Measurements from ENCODE around the gene LTBP3.
A peak's percentile ranks its signal among the peaks of the same experiment; 100 is the strongest.

LTBP3 gene

GRCh38 chr11:65493367-65494176 lies 64.6 kb downstream of the LTBP3 start:
- Mint-ChIP-seq H3K27me3 (ENCODE audit: low read depth, poor library complexity) (peaks cover 6% of the 10 kb centered on the region), H3K9me3 (no peaks in the 10 kb centered on the region), H3K4me1 (peaks cover 81% of the 10 kb centered on the region), H3K27ac (peak overlapping the region; percentile 95), H3K4me3 (peak overlapping the region; percentile 34), H3K36me3 (ENCODE audit: low read depth) (no peaks in the 10 kb centered on the region)
- DNase-seq = no peak
- no peak for TF ChIP-seq CTCF (IDR thresholded peaks at IDR 0.05)

GRCh38 chr11:65492637-65493366 lies 65.4 kb downstream of the LTBP3 start:
- DNase-seq = no peak
- Mint-ChIP-seq H3K36me3 (ENCODE audit: low read depth) (no peaks in the 10 kb centered on the region), H3K4me1 (peaks cover 89% of the 10 kb centered on the region), H3K4me3 (peak overlapping the region; percentile 57), H3K9me3 (no peaks in the 10 kb centered on the region), H3K27ac (peak overlapping the region; percentile 95), H3K27me3 (ENCODE audit: low read depth, poor library complexity) (peaks cover 7% of the 10 kb centered on the region)
- TF ChIP-seq CTCF (IDR thresholded peaks at IDR 0.05) = no peak

- peak overlapping the region; percentile 95 for H3K27ac Mint-ChIP-seq
- peak overlapping the region; percentile 57 for H3K4me3 Mint-ChIP-seq
- no peak for TF ChIP-seq CTCF (IDR thresholded peaks at IDR 0.05)
Observed at GRCh38 chr11:65492387-65492636, 65.8 kb downstream of the LTBP3 start.

GRCh38 chr11:65491614-65492386 lies 66.4 kb downstream of the LTBP3 start:
- H3K27me3 Mint-ChIP-seq (ENCODE audit: low read depth, poor library complexity) = peaks cover 9% of the 10 kb centered on the region
- peak overlapping the region; percentile 60 for H3K4me3 Mint-ChIP-seq
- peaks cover 93% of the 10 kb centered on the region for H3K4me1 Mint-ChIP-seq
- H3K9me3 Mint-ChIP-seq = no peaks in the 10 kb centered on the region
- peak overlapping the region; percentile 95 for H3K27ac Mint-ChIP-seq
- peak; percentile 35 for DNase-seq
- H3K36me3 Mint-ChIP-seq (ENCODE audit: low read depth) = no peaks in the 10 kb centered on the region
- no peak for TF ChIP-seq CTCF (IDR thresholded peaks at IDR 0.05)

More at GRCh38 chr11:65492387-65492636, 65.8 kb downstream of the LTBP3 start:
- Mint-ChIP-seq H3K9me3 (no peaks in the 10 kb centered on the region), H3K27me3 (ENCODE audit: low read depth, poor library complexity) (peaks cover 9% of the 10 kb centered on the region), H3K4me1 (peaks cover 93% of the 10 kb centered on the region), H3K36me3 (ENCODE audit: low read depth) (no peaks in the 10 kb centered on the region)
- DNase-seq = no peak

GRCh38 chr11:65491163-65491465 lies 67.0 kb downstream of the LTBP3 start:
- TF ChIP-seq CTCF (IDR thresholded peaks at IDR 0.05) = no peak
- H3K4me1 Mint-ChIP-seq = peaks cover 93% of the 10 kb centered on the region
- no peaks in the 10 kb centered on the region for H3K9me3 Mint-ChIP-seq
- peak overlapping the region; percentile 60 for H3K4me3 Mint-ChIP-seq
- peak overlapping the region; percentile 95 for H3K27ac Mint-ChIP-seq
- peaks cover 9% of the 10 kb centered on the region for H3K27me3 Mint-ChIP-seq (ENCODE audit: low read depth, poor library complexity)
- H3K36me3 Mint-ChIP-seq (ENCODE audit: low read depth) = no peaks in the 10 kb centered on the region
- no peak for DNase-seq
